HG02763 (cell line): ENCODE data around the gene GUSB.
A peak's percentile ranks its signal among the peaks of the same experiment; 100 is the strongest.
"Not testable (repeated sequence)": the region's sequence is repeated elsewhere in the genome, so short reads cannot be mapped to it uniquely, and the experiment has no call there.

Experiments used
- ATAC-seq: cut with Tn5 transposase; IDR thresholded peaks from one replicate; pipeline ENCODE4 v1.9.1; 2021; ENCODE audit warnings: mild to moderate bottlenecking, moderate library complexity; ENCODE audit not compliant: unreplicated experiment

Gene GUSB

DNA sequence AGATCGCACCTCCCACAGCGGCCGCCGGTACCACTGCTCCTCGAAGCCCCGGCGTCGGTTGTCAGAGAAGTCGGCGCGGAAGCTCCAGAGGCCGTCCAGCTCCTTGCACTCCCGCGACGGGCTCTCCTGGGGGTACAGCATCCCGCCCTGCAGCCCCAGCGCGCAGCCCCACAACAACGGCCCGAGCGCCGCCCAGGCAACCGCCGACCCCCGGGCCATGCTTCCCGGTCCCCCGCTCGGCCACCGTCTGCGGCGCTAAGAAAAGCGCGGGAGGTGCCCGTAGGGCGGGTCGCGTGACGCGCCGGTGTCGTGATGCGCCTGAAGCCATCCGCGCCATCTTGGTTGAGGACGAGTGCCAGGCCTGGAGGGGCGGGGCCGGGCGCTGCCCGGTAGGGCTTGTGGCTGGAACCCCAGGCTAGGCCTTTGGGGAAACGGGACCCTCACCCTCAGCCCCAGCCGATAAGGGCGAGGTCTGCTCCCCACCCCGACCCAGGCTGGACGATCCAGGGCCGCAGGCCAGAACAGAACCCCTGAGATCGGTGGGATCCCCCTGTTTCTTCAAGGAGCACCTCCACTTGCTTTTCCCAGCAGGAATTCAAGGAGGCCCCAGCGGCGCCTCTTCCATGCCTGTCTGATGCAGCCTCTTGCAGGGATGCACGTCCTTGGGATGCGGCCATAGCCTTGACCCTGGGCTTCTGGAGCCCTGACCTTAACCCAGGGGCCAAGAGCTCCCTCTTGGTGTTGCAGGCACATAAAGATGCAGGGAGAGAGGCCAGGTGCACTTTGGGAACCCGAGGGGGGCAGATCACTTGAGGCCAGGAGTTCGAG is at the start of gene GUSB:
TSS of gene GUSB (minus strand) at position 249 of the 828 bp plus-strand sequence. CDS start at position 219, 30 bp downstream.
- peak; percentile 85 for ATAC-seq

DNA sequence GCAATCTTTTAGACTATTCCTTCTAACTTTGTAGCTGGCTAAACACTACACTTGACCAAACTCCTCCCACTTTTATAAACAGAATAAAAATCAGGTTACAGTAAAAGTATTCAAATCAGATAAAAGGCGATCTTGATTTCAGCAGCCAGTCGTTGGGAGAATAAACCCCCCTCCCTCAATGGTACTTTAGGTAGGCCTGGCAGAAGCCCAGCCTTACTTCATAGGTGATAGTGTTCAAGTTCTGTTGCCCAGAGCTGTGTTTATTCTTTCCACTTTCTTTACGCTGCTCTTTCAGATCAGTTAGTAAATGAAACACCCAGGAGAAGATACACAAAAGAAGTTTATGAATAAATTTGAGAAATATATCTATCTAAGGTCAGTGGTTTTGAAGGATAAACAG is 46.3 kb upstream of the GUSB start:
- not testable (repeated sequence) for ATAC-seq

DNA sequence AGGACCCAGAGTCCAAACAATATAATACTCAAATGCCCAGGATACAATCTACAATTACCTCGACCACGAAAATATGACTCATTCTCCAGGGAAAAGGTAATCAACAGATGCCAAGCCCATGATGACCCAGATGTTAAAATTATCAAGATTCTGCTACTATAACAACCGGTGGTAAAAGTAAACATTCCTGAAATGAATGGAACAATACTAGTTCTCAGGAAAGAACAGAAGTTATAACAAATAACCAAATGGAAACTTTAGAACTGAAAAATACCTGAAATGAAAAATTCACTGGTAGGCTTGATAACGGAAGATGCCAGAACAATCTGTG is 34.1 kb upstream of the GUSB start:
- ATAC-seq: no peak

DNA sequence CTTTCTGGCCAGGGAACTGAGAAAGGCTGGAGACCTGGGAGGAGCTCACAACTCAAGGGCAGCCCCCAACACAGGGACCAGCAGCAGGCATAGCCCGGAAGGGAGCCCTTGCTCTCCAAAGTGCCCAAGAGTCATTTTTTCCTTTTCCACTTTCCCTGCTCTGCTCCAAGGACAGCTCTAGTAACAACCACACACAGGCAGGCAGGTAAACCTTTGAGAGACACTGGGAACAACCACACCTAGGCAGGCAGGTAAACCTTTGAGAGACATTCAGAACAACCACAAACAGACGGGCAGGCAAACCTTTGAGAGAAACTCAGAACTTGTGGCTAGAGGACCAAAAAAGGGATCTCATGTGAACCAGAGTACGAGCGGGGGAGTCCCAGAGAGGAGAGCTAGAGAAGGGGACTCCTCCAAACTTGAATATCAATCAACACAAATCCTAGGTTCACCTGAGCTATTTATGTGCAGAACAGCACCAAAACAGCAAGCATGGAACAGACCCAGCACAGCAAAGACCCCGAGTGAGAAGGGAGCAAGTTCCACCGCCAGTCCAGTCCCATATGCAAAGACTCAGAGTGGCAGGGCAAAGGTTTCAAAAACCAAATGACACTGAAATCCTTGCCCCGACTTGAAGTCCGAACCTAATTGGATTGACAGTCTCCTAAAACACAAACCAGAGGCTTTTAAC is 33.6 kb upstream of the GUSB start:
- no peak for ATAC-seq

DNA sequence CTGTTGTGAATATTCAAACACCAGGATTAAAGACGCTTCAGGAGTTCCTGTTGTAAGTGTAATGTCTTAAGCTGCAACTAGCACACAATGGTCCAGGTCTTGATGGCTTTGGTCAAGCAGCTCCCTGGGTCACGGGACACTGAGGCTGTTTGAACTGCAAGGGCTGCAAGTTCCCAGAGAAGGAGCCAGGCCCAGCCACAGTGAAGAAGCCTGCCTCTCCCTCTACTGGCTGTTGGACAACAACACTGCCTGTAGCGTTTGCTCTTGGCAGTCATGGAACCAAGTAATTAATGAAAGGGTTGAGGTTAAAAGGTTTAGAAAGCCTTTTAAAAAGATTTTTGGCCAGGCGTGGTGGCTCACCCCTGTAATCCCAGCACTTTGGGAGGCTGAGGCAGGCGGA is 31.9 kb upstream of the GUSB start:
- no peak for ATAC-seq

DNA sequence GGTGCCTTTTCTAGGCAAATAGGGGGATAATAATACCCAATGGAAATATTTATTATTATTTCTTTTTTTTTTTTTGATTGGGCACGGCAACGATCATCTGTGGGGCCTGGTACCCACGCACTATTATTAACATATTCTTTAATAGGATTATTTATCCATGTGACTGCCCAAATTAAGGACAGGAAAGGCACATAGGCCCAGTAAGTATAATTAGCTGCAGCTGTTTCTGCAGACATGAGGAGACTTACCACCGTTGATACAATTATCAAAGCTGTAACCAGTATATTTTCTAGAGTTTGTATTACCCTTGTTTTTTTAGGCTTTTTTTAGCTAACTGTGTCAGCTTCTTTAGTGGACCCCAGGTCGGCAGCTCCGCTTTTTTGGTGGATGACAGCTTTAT is 25.2 kb upstream of the GUSB start:
- ATAC-seq: no peak

DNA sequence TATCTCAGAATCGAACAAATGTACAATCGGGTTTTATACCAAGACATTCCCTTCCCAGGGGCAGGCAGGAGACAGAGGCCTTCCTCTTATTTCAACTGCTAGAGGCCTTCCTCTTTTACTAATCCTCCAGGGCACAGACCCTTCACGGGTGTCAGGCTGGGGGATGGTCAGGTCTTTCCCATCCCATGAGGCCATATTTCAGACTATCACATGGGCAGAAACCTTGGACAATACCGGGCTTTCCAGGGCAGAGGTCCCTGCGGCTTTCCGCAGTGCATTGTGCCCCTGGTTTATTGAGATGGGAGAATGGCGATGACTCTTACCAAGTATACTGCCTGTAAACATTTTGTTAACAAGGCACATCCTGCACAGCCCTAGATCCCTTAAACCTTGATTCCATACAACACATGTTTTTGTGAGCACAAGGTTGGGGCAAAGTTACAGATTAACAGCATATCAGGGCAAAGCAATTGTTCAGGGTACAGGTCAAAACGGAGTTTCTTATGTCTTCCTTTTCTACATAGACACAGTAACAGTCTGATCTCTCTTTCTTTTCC is 23.2 kb upstream of the GUSB start:
- ATAC-seq: not testable (repeated sequence)

DNA sequence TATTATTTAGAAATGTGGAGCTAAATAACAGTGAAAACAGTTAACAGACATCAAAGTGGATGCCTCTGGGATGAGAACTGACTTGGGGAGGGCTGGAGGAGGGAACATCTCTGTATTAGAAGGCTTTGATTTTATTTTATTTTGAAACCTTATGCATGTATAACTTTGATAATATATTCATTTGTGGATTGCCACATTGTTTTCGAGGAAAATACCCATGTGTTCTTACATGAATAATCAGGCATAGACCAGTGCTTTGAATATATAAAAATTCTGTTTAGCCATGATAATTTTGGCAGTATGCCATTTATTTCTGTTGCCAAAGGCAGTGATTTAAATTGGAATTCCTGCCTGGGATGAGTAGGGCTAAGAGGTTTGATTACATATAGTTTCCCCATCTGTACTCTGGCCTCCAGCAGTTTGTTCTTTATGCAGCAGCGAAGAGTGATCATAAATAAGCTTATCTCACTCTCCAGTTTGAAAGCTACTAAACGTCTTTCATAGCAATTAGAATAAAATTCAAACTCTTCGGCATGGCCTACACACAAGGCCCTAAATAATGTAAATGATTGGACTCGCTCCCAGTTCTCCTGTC is 18.9 kb upstream of the GUSB start:
- ATAC-seq: not testable (repeated sequence)

DNA sequence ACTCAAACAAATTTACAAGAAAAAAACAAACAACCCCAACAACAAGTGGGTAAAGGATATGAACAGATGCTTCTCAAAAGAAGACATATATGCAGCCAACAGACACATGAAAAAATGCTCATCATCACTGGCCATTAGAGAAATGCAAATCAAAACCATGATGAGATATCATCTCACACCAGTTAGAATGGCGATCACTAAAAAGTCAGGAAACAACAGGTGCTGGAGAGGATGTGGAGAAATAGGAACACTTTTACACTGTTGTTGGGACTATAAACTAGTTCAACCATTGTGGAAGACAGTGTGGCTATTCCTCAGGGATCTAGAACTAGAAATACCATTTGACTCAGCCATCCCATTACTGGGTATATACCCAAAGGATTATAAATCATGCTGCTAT is 13.0 kb upstream of the GUSB start:
- ATAC-seq: not testable (repeated sequence)

DNA sequence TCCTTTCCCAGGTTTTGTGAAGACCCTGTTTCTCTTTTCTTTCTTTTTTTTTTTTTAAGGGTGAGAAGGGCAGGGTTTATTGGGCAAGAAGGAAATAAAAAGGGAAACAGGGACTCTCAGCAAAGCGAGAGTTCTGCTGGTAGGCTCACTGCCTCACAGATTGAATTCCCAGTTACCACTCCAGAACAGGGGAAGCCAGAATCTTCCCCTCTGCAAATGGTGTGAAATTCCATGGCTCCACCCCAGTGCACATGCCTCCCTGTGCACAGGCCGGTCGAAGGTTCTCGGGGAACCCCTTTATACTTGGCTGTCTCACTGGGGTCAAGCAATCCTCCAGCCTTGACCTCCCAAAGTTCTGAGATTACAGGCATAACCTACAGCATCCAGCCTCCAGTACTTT is 10.5 kb upstream of the GUSB start:
- no peak for ATAC-seq

DNA sequence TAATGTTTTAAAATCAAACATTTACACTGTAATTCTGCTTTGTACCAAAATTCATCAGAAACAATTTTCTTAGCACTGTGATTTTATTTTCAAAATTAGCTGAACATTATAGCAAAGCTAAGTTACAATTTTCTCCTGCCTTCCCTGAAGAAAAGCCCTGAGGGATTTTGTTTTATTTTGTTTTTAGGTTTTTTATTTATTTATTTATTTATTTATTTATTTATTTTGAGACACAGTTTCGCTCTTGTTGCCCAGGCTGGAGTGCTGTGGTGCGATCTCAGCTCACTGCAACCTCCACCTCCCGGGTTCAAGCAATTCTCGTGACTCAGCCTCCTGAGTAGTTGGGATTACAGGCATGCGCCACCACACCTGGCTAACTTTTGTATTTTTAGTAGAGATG is 9.8 kb upstream of the GUSB start:
- ATAC-seq: not testable (repeated sequence)

DNA sequence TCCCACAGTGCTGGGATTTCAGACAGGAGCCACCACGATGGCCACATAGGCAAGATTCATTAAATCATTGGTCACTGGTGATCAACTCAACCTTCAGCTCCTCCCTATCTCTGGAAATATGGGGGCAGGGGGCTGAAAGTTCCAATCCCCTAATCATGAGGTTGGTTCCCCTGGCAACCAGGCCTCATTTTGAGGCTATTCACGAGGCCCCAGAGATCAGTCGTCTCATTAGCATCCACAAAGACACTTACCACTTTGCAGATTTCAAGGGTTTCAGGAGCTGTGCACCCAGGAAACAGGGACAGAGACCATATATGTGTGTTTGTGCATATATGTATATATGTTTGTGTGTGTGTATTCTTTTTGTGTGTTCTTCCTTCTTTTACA is 7.7 kb upstream of the GUSB start:
- ATAC-seq: no peak

DNA sequence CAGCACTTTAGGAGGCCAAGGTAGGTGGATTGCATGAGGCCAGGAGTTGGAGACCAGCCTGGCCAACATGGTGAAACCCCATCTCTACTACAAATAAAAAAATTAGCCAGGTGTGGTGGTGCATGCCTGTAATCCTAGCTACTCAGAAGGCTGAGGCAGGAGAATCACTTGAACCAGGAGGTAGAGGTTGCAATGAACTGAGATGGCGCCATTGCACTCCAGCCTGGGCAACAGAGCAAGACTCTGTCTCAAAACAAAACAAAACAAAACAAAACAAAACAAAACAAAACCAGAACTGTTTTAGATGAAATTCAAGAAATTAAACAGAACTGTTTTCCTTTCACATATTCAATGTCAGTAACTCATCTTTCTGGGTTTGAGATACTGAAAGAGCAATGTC is 6.5 kb upstream of the GUSB start:
- not testable (repeated sequence) for ATAC-seq

DNA sequence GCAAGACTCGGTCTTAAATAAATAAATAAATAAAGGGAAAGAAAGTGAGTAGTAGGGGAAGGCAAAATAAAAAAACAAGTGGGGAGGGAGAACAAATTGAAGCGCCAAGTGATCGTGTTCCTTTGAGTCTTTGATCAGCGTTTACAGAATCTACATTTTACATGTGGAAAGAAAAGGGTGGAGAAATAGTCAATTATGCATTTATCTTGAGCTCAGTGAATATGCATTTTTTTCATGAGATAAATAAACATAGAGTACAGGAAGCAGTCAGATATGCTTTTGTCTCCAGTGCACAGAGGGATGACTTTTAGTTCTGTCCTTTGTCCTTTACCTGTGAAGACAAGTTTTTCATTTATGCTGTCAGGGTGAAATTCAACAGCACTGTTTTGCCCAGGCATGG is 6.1 kb upstream of the GUSB start:
- ATAC-seq: no peak

DNA sequence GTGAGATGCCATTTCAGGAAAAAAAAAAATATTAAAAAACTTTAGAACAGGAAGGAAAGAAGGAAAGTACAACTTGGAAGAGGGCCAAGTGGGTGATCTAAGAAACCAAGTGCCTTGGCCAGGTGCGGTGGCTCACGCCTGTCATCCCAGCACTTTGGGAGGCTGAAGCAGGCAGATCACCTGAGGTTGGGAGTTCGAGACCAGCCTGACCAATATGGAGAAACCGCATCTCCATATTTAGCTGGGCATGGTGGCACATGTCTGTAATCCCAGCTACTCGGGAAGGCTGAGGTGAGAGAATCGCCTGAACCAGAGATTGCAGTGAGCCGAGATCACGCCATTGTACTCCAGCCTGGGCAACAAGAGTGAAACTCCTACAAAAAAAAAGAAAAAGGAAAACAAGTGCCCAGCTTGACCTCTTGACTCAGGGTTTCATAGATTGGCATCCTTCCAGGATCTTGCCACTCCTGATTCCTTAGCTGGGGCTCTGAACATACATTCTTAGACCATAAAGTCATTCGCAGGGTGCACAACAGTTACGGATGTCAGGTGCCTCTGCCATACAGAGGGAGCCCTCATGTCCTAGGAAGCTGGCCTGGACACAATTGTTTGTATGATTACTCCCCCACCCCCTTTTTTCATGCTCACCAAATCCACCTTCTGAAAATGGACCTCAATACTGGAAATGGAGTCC is 2.1 kb upstream of the GUSB start:
- ATAC-seq: no peak

DNA sequence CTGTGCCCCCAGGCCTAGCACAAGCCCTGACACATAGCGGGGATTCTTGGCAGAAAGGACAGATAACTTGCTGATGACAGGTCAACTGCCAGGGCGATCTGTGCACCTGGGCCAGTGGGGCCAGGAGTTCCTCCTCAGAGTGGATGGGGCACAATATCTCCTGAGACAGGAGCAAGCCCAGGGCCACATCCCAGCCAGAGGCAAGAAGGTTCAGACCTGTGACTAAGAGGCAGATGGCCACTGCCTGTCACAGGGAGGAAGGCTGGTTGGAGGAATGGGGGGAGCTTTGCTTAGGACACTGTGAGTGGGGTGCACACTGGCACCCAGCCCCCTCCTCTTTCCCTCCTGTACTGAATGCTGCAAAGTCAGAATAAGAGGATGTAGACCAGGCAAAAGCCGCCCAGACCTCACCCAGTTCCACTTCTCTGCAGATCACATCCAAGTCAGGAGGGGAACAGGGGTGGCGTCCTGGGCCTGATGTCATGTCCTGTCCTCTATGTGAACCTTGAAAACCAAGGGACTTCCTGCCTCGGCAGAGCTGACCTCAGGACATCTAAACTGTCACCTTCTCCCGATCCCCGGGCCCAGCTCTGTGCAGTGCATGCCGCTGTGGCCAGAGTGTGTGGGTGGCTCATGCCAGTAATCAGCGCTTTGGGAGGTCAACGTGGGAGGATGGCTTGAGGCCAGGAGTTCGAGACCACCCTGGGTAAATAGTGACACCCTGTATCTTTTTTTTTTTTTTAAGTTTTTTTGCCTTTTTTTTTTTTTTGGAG is 1.3 kb downstream of the GUSB start:
- ATAC-seq: peak; percentile 56

DNA sequence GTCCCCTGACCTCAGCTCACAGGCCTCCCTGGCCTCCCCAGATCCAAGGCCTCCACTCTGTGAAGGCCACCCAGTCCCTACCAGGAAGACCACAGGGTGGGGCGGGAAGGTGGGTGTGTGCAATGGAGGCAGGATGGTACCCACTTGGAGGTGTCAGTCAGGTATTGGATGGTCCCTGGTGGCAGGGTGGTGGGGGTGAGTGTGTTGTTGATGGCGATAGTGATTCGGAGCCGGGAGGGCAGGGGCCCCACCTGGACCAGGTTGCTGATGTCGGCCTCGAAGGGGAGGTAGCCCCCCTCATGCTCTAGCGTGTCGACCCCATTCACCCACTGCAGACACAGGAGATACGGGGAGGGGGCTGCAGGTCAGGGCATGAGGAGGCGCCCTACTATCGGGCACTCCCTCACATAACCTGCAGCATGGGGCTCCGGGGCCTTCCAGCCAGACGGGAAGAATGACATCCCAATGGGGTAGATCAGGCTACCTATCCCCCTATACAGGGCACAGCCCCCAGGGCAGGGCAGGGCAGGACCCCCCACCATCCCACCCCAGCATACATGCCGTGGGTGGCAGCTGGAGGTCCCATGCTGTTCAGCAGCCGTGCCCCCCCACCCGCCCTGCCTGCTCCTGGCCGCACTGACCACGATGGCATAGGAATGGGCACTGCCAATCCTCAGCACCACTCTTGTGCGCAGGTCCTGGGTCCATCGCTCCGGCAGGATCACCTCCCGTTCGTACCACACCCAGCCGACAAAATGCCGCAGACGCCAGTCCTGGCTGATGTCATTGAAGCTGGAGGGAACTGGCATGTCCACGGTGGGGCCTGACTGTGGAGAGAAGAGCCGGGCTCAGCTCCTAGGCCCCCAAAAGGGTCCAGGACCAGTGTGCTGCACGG is 2.2 kb downstream of the GUSB start:
- ATAC-seq: no peak

DNA sequence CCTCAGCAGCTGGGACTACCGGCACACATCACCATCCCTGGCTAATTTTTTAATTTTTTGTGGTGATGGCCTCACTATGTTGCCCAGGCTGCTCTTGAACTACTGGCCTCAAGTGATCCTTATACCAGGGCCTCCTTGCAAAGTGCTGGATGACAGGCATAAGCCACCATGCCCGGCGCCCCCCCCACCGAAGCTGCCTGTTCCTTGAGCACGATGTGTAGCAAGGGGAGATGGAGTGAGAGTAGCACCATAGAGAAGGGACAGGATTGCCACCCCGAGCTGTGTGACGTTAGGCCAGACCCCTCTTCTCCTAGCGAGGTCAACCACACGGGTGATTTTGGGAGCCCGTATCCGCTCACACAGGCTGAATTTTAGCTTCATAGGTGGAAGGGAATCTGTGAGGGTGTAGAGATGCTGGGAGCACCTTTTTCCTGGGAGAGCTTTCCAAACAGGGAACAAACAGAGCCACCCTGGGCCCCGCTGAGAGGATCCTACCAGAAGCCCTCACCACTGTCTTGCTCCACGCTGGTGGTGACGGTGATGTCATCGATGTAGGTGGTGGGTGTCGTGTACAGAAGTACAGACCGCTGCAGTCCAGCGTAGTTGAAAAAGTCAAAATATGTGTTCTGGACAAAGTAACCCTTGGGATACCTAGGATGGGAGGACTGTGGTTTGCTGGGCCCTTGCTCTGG is 3.0 kb downstream of the GUSB start:
- no peak for ATAC-seq

DNA sequence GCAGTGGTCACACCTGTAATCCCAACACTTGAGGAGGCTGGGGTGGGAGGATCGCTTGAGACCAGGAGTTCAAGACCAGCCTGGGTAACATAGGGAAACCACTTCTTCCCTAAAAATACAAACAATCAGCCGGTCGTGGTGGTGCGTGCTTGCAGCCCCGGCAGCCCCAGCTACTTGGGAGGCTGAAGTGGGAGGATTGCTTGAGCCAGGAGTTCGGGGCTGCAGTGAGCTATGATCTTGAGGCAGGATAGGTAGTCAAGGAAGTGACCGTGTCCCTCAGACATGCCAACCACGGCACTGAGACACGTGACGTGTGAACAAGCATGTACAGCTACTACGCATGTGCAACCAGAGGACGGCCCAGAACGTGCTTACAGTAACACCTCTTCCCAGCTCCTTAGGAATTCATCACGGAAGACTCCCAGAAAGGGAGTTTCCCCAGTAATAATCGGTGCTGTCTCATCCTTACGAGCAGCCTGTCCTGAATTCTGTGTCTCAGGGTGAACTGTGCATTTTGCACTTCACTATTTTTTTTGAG is 5.3 kb downstream of the GUSB start:
- no peak for ATAC-seq
